Sigmoid colon (tissue), 7 donors: ENCODE data around the gene CLCN7. TPM values are rescaled to one million over a fixed set of nuclear protein-coding genes. Genes with fewer than 3 reads are reported as not detected.
A peak's percentile ranks its signal among the peaks of the same experiment; 100 is the strongest.

Experiments
- DNase-seq: peaks from one replicate; pipeline ENCODE4 v3.0.0-alpha.2; 2019
- H3K27ac ChIP-seq, 4 donors: fragments of 200-600 bp; sonication (generic); one replicate each; pipeline ENCODE4 v1.5.1; 2016 to 2019; ENCODE audit warnings: mild to moderate bottlenecking in 1 of 4
- H3K27me3 ChIP-seq, 3 donors: fragments of 200-600 bp; sonication (generic); one replicate each; pipeline ENCODE4 v1.5.1; 2019; ENCODE audit warnings: mild to moderate bottlenecking in 1 of 3
- H3K36me3 ChIP-seq, 4 donors: fragments of 200-600 bp; sonication (generic); one replicate each; pipeline ENCODE4 v1.5.1; 2016 to 2019
- H3K4me1 ChIP-seq, 4 donors: fragments of 200-600 bp; sonication (generic); one replicate each; pipeline ENCODE4 v1.5.1; 2017 to 2019
- H3K4me3 ChIP-seq, 4 donors: fragments of 200-600 bp; sonication (generic); one replicate each; pipeline ENCODE4 v1.5.1; 2017 to 2019; ENCODE audit warnings: mild to moderate bottlenecking in 2 of 4, moderate library complexity in 1 of 4
- H3K9me3 ChIP-seq, 4 donors: fragments of 200-600 bp in 3 of 4; sonication (generic) in 3 of 4; one replicate each; pipeline versions ENCODE4 v1.5.1 to v1.6.1; 2013 to 2019
- CTCF ChIP-seq, 4 experiments: fragments of 450-650 bp in 3 of 4; fragments of 200-600 bp in 1 of 4; IDR thresholded peaks; one replicate each; pipeline ENCODE4 v1.5.1; 2016 to 2019; ENCODE audit warnings: antibody characterized with exemption in 4 of 4, mild to moderate bottlenecking in 3 of 4, moderate library complexity in 2 of 4
- EP300 ChIP-seq, 4 donors: sonication (generic); formaldehyde crosslinking; IDR thresholded peaks; one replicate each; pipeline ENCODE4 v1.6.1; 2017; ENCODE audit warnings: antibody characterized with exemption in 4 of 4
- POLR2A ChIP-seq, 2 donors: fragments of 450-650 bp; IDR thresholded peaks; one replicate each; pipeline ENCODE4 v1.6.1; 2016; ENCODE audit warnings: antibody characterized with exemption in 2 of 2, mild to moderate bottlenecking in 2 of 2, moderate library complexity in 2 of 2
- POLR2AphosphoS5 ChIP-seq, 4 donors: sonication (generic); formaldehyde crosslinking; IDR thresholded peaks; one replicate each; pipeline ENCODE4 v1.6.1; 2017; ENCODE audit warnings: antibody characterized with exemption in 4 of 4
- WGBS, 2 donors: extraction: QIAGEN DNeasy Blood & Tissue Kit; methylation state at CpG; one replicate each; pipeline ENCODE4 v1.1.7; 2013; 5-methylcytosine and 5-hydroxymethylcytosine counted together
- intact Hi-C: fragments of 100-400 bp; cut with DNase I; formaldehyde crosslinking; loops from one replicate; pipeline ENCODE4 v1.15.1; 2023
- polyA plus RNA-seq, 3 donors: library from polyadenylated mRNA; stranded (reverse); fragments of 200-250 nt; gene quantifications; one replicate each; pipeline ENCODE4 v1.2.3, GENCODE V29; 2013
- total RNA-seq, 4 donors: library from RNA; depleted of rRNA; stranded (reverse); fragments of >200 nt; gene quantifications; one replicate each; pipeline ENCODE4 v1.1.0, GENCODE V29; 2016
- donor health status: healthy with polysubstance abuse.
- donor health status: Bipolar disorder and iron deficiency.
- donor health status: healthy.

CLCN7 gene
- total RNA-seq (10 to 100 TPM; 31.0 to 78.7 (median 42.2) TPM), polyA plus RNA-seq (10 to 100 TPM in 1 of 3 donors, 1 to 10 TPM in 2; 4.2 to 55.4 (median 5.5) TPM)

- intact Hi-C loops: loop anchor here (1.0 kb wide), 1 partner anchor 57 kb away; no protein-coding TSS in a partner anchor
- Histone ChIP-seq H3K27me3 (no peaks in the 10 kb centered on the region), H3K27ac (peak within 1 kb of the TSS; percentile 86 to 94 (median 92)), H3K4me1 (peaks cover 0 to 42% (median 34%) of the 10 kb centered on the region in 4 donors), H3K36me3 (no peaks in the 10 kb centered on the region), H3K4me3 (peak within 1 kb of the TSS; percentile 60 to 92 (median 84)), H3K9me3 (no peaks in the 10 kb centered on the region)
- TF ChIP-seq POLR2A (IDR thresholded peaks at IDR 0.05) (peak; percentile 52 to 89), CTCF (IDR thresholded peaks at IDR 0.05) (no peak), POLR2AphosphoS5 (IDR thresholded peaks at IDR 0.05) (peak; percentile 67 to 97 (median 93)), EP300 (IDR thresholded peaks at IDR 0.05) (peak in 2 of 4 donors; percentile 37 to 72)
- peak; percentile 96 for DNase-seq
- 0% methylated on average over 99 of the region's 99 CpGs for WGBS, 2 donors
These were observed at the start of gene CLCN7 for GRCh38 chr16:1474796-1475551. CLCN7 (minus strand) TSS chr16:1475028; CDS start chr16:1474974, 54 bp downstream.

GRCh38 chr16:1524366-1524765, 49.5 kb upstream of the CLCN7 start:
- TF ChIP-seq EP300 (IDR thresholded peaks at IDR 0.05) (no peak), POLR2AphosphoS5 (IDR thresholded peaks at IDR 0.05) (no peak), POLR2A (IDR thresholded peaks at IDR 0.05) (no peak)
- Histone ChIP-seq H3K27ac (no peak overlapping the region), H3K27me3 (no peaks in the 10 kb centered on the region), H3K9me3 (no peaks in the 10 kb centered on the region), H3K36me3 (peaks cover 18 to 57% (median 18%) of the 10 kb centered on the region in 4 donors), H3K4me3 (no peak overlapping the region), H3K4me1 (peaks cover 0 to 7% (median 0%) of the 10 kb centered on the region in 4 donors)
- intact Hi-C loops: no loop called here
- 95% methylated on average over 26 of the region's 26 CpGs for WGBS, 2 donors
- no peak for DNase-seq

GRCh38 chr16:1523581-1524245, 48.9 kb upstream of the CLCN7 start:
- Histone ChIP-seq H3K4me3 (no peak overlapping the region), H3K9me3 (no peaks in the 10 kb centered on the region), H3K27me3 (no peaks in the 10 kb centered on the region), H3K36me3 (peaks cover 18 to 63% (median 19%) of the 10 kb centered on the region in 4 donors), H3K4me1 (peaks cover 0 to 7% (median 0%) of the 10 kb centered on the region in 4 donors), H3K27ac (no peak overlapping the region)
- no peak for DNase-seq
- TF ChIP-seq POLR2A (IDR thresholded peaks at IDR 0.05) (no peak), POLR2AphosphoS5 (IDR thresholded peaks at IDR 0.05) (no peak), EP300 (IDR thresholded peaks at IDR 0.05) (no peak), CTCF (IDR thresholded peaks at IDR 0.05) (no peak)
- intact Hi-C loops: no loop called here
- 93 to 95% methylated on average over 30 of the region's 30 CpGs for WGBS, 2 donors

- Histone ChIP-seq H3K4me3 (no peak overlapping the region), H3K4me1 (no peaks in the 10 kb centered on the region), H3K36me3 (peaks cover 18 to 74% (median 19%) of the 10 kb centered on the region in 4 donors), H3K27ac (no peak overlapping the region), H3K27me3 (no peaks in the 10 kb centered on the region), H3K9me3 (no peaks in the 10 kb centered on the region)
- 95% methylated on average over 19 of the region's 19 CpGs for WGBS, 2 donors
- DNase-seq: no peak
- intact Hi-C loops: no loop called here
- TF ChIP-seq POLR2AphosphoS5 (IDR thresholded peaks at IDR 0.05) (no peak), EP300 (IDR thresholded peaks at IDR 0.05) (no peak), POLR2A (IDR thresholded peaks at IDR 0.05) (no peak), CTCF (IDR thresholded peaks at IDR 0.05) (no peak)
These were observed 45.6 kb upstream of the CLCN7 start for GRCh38 chr16:1520461-1520860.

GRCh38 chr16:1519831-1520230, 45.0 kb upstream of the CLCN7 start:
- Histone ChIP-seq H3K36me3 (peaks cover 18 to 68% (median 19%) of the 10 kb centered on the region in 4 donors), H3K4me1 (no peaks in the 10 kb centered on the region), H3K9me3 (no peaks in the 10 kb centered on the region), H3K27me3 (no peaks in the 10 kb centered on the region), H3K27ac (no peak overlapping the region), H3K4me3 (no peak overlapping the region)
- WGBS, 2 donors: 92 to 96% methylated on average over 17 of the region's 17 CpGs
- TF ChIP-seq EP300 (IDR thresholded peaks at IDR 0.05) (no peak), POLR2A (IDR thresholded peaks at IDR 0.05) (no peak), CTCF (IDR thresholded peaks at IDR 0.05) (no peak), POLR2AphosphoS5 (IDR thresholded peaks at IDR 0.05) (no peak)
- DNase-seq: no peak
- intact Hi-C loops: no loop called here
